ENCODE results near the gene ARSK.

The ARSK gene

GRCh38 chr5:95564450-95564849, 9.5 kb downstream of the ARSK start:
- no peak for DNase-seq

- no peak for DNase-seq
Observed at GRCh38 chr5:95565280-95565920, 10.5 kb downstream of the ARSK start.

GRCh38 chr5:95572016-95572415, 17.1 kb downstream of the ARSK start:
- no peak for DNase-seq

- no peak for DNase-seq
Observed at GRCh38 chr5:95581576-95581975, 26.7 kb downstream of the ARSK start.

- DNase-seq = peak; percentile 47
Observed at GRCh38 chr5:95583992-95584391, 29.1 kb downstream of the ARSK start.

- DNase-seq = peak; percentile 23
Observed at GRCh38 chr5:95590880-95591279, 36.0 kb downstream of the ARSK start.

DNA sequence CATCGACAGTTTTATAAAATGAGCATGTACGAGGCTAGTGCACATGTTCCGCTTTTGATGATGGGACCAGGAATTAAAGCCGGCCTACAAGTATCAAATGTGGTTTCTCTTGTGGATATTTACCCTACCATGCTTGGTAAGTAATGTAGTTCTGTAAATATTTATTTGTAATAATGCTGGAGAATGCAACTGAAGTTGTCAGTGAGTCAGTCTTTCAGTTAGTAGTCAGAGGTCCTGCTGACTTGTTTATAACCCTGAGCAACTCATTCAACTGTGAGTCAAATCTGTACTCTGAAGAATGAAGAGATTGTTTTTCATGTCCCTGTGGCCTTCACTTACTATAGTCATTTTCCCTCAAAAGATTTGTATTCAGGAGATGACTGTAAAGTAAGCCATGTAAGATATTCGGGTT, 36.6 kb downstream of the ARSK start:
- no peak for DNase-seq

GRCh38 chr5:95595289-95595931, 40.5 kb downstream of the ARSK start:
- DNase-seq = peak; percentile 10

GRCh38 chr5:95599252-95599651, 44.4 kb downstream of the ARSK start:
- no peak for DNase-seq

DNA sequence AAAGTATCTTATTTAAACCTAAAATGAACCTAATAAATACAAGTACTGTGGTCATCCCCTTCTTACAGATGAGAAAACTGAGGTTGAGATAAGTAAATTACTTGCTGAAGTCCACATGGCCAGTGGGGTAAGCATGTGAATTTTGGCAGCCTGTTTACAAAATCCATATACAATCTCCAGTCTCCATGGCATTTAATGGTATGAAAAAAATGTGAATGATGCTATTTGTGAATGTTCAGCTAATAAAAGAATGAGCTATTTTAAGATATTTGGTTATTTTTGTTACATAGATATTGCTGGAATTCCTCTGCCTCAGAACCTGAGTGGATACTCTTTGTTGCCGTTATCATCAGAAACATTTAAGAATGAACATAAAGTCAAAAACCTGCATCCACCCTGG, 45.7 kb downstream of the ARSK start:
- DNase-seq = no peak

DNA sequence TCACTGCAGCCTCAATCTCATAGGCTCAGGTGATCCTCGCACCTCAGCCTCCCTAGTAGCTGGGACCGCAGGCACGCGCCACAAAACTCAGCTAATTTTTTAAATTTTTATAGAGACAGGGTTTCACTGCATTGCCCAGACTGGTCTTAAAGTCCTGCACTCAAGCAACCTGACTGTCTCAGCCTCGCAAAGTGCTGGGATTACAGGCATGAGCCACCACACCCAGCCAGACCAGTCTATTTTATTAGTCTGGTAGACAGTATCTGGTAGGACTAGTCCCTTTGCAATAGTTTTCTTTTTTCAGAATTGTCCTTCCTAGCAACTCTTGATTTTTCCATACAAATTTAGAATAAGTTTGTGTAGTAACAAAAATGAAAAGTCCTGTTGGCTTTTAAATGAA, 50.9 kb downstream of the ARSK start:
- DNase-seq = no peak

- no peak for DNase-seq
Observed at GRCh38 chr5:95606419-95606818, 51.5 kb downstream of the ARSK start.

DNA sequence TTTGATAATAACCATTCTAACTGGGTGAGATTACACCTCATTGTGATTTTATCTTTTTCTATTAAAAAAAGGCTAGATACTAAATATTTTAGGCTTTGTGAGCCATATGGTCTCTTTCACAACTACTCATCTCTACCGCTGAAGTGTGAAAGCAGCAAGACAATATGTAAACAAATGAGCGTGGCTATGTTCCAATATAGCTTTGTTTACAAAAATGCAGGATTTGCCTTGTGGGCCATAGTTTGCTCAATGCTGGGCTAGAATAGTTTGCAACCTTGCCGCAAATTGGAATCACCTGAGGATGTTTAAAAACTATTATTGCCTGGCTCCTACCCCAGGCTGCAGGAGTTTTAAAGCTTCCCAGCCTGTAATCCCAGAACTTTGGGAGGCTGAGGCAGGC, 54.8 kb downstream of the ARSK start:
- no peak for DNase-seq

DNA sequence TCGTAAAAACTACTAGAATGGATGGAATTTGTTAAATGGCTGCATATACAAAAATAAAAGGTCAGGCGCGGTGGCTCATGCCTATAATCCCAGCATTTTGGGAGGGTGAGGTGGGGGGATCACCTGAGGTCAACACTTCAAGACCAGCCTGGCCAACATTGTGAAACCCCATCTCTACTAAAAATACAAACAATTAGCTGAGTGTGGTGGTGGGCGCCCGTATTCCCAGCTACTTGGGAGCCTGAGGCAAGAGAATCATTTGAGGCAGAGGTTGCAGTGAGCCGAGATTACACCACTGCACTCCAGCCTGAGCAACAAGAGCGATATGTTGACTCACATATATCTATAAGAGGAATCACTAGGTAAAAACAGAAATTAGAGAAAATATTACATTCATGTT, 55.6 kb downstream of the ARSK start:
- no peak for DNase-seq

DNA sequence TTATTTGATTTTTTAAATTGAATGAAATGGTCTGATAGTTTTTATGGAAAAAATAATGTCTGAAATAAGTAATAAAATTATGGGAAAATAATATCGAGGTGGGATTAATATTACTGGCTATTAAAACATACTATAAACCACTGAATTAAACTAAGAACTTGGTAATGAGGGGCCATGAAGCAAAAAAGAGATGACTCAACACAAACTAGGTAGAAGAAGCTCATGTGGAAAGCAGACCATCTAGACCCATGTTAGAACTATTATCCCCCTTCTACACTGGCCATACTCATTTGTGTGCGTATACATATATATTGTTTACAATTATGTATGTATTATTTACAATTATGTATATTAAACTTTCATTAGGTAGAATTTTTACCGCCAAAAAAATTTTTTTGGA, 56.5 kb downstream of the ARSK start:
- DNase-seq = no peak

DNA sequence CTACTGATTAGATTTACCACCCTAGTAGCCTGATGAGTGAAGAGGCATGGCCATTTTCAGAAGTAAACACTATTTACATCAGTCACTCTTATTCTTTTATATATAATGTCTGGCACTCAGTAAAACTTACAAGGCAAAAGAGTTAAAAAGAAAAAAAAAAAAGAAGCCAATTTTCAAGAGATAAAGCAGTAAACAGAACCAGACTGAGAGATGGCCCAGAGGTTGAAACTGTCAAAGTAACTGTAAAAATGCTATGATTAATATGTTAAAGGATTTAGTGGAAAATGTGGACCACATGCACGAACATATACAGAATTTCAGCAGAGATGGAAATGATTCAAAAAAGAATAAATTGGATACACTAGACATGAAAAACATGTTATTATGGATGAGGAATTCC, 58.6 kb downstream of the ARSK start:
- DNase-seq = no peak

DNA sequence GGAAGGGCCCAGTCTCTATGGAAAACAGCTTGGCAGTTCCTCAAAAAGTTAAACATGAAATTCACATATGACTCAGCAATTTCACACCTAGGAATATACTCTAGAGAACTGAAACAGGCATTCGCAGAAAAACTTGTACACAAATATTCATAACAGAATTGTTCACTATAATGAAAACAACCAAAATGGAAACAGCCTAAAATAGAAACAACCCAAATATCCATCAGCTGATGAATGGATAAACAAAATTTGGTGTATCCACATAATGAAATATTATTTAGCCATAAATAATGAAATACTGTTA, 60.2 kb downstream of the ARSK start:
- DNase-seq = no peak

GRCh38 chr5:95617057-95617456, 62.2 kb downstream of the ARSK start:
- no peak for DNase-seq

- no peak for DNase-seq
Observed at GRCh38 chr5:95619096-95619495, 64.2 kb downstream of the ARSK start.

DNA sequence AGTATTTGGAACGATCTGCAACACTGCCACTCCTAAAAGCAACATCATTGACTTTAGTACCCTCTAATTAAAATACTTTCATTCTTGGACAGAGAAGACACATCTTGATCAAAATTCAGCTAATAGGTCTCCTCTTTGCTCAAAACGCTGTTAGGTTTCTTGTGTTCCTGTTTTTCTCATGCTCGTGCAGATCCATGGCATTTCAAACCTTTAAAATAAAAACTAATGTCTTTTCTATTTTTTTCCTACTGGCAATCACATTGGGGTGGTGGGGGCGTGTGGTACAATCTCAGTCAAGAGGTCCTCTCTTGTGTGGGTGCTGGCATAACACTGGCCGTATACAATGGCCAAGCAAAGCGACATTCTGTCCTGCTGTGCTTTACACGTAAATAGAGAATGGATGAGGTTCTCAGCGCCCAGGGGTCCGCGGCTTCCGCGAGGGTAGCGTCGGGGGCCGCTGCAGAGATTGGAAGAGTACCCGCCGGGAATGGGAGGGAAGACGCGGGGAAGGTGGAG, 64.7 kb downstream of the ARSK start:
- DNase-seq = peak; percentile 22

GRCh38 chr5:95620030-95620869, 65.3 kb downstream of the ARSK start, which contains the start of gene GPR150:
TSS of gene GPR150 (plus strand) at chr5:95620087. CDS start at chr5:95620276, 189 bp downstream.
- peak; percentile 74 for DNase-seq

- DNase-seq = peak; percentile 62
Observed at GRCh38 chr5:95620870-95621838, 66.3 kb downstream of the ARSK start.
